GM19468 (cell line): ENCODE data around the gene DENR.
"Not testable (repeated sequence)": the region's sequence is repeated elsewhere in the genome, so short reads cannot be mapped to it uniquely, and the experiment has no call there.

Experiments
- ATAC-seq: cut with Tn5 transposase; IDR thresholded peaks from one replicate; pipeline ENCODE4 v1.9.1; 2021; ENCODE audit warnings: mild to moderate bottlenecking, moderate library complexity, moderate number of reproducible peaks; ENCODE audit not compliant: unreplicated experiment; ENCODE audit errors: extremely low read depth

Gene DENR

GRCh38 chr12:122738571-122738970, 14.1 kb upstream of the DENR start:
- no peak for ATAC-seq

- ATAC-seq: no peak
These were observed 12.3 kb upstream of the DENR start for GRCh38 chr12:122740351-122740750.

GRCh38 chr12:122743895-122744525, 8.6 kb upstream of the DENR start:
- no peak for ATAC-seq

GRCh38 chr12:122747224-122748135, 5.1 kb upstream of the DENR start:
- no peak for ATAC-seq

GRCh38 chr12:122749569-122750332, 2.9 kb upstream of the DENR start:
- ATAC-seq: no peak

- not testable (repeated sequence) for ATAC-seq
These were observed 1.7 kb upstream of the DENR start for GRCh38 chr12:122750781-122751515.

GRCh38 chr12:122753319-122753650, 661 bp downstream of the DENR start:
- no peak for ATAC-seq

- ATAC-seq: no peak
These were observed 2.2 kb downstream of the DENR start for GRCh38 chr12:122754790-122755189.

- ATAC-seq: no peak
These were observed 4.9 kb downstream of the DENR start for GRCh38 chr12:122757568-122757967.

- no peak for ATAC-seq
These were observed 32.9 kb downstream of the DENR start for GRCh38 chr12:122785503-122785902.

- ATAC-seq: no peak
These were observed 35.8 kb downstream of the DENR start for GRCh38 chr12:122788387-122788786.

GRCh38 chr12:122789637-122790036, 37.0 kb downstream of the DENR start:
- no peak for ATAC-seq

- no peak for ATAC-seq
These were observed 37.9 kb downstream of the DENR start for GRCh38 chr12:122790393-122791075.

- no peak for ATAC-seq
These were observed 41.1 kb downstream of the DENR start for GRCh38 chr12:122793685-122794106.

- ATAC-seq: no peak
These were observed 43.2 kb downstream of the DENR start for GRCh38 chr12:122795807-122796206.

- no peak for ATAC-seq
These were observed 47.1 kb downstream of the DENR start for GRCh38 chr12:122799641-122800243.

- ATAC-seq: no peak
These were observed 51.3 kb downstream of the DENR start for GRCh38 chr12:122803937-122804336.

- not testable (repeated sequence) for ATAC-seq
These were observed 52.3 kb downstream of the DENR start for GRCh38 chr12:122804957-122805356.

- ATAC-seq: no peak
These were observed 55.0 kb downstream of the DENR start for GRCh38 chr12:122807651-122808050.
